ENCODE measurements around the gene RASL11A.
"Not testable (repeated sequence)": the region's sequence is repeated elsewhere in the genome, so short reads cannot be mapped to it uniquely, and the experiment has no call there.

Gene RASL11A

GRCh38 chr13:27270594-27271520, at the start of gene RASL11A:
RASL11A (plus strand) TSS chr13:27270830; CDS start chr13:27270945, 115 bp downstream.
- Mint-ChIP-seq H3K9me3 (no peaks in the 10 kb centered on the region), H3K4me3 (peak within 1 kb of the TSS; percentile 83), H3K36me3 (no peaks in the 10 kb centered on the region), H3K4me1 (peaks cover 14% of the 10 kb centered on the region), H3K27ac (no peak within 1 kb of the TSS)
- DNase-seq (ENCODE audit: low spot score in 2 of 2) = peak; percentile 81 to 91
- peak; percentile 93 for ATAC-seq

GRCh38 chr13:27222100-27222499, 48.5 kb upstream of the RASL11A start:
- H3K9me3 Mint-ChIP-seq; H3K27ac Mint-ChIP-seq; DNase-seq (ENCODE audit: low spot score in 2 of 2); H3K4me3 Mint-ChIP-seq; ATAC-seq; H3K4me1 Mint-ChIP-seq; H3K36me3 Mint-ChIP-seq: not testable (repeated sequence)

GRCh38 chr13:27226991-27227390, 43.6 kb upstream of the RASL11A start:
- Mint-ChIP-seq H3K27ac (no peak overlapping the region), H3K4me3 (no peak overlapping the region), H3K9me3 (peaks cover 4% of the 10 kb centered on the region), H3K36me3 (no peaks in the 10 kb centered on the region), H3K4me1 (no peaks in the 10 kb centered on the region)
- DNase-seq (ENCODE audit: low spot score in 2 of 2) (no peak), ATAC-seq (no peak)

GRCh38 chr13:27228131-27228530, 42.5 kb upstream of the RASL11A start:
- no peaks in the 10 kb centered on the region for H3K4me1 Mint-ChIP-seq
- ATAC-seq = no peak
- H3K9me3 Mint-ChIP-seq = peaks cover 6% of the 10 kb centered on the region
- H3K27ac Mint-ChIP-seq = no peak overlapping the region
- DNase-seq (ENCODE audit: low spot score in 2 of 2) = no peak
- H3K4me3 Mint-ChIP-seq = no peak overlapping the region
- no peaks in the 10 kb centered on the region for H3K36me3 Mint-ChIP-seq

- no peak overlapping the region for H3K27ac Mint-ChIP-seq
- no peaks in the 10 kb centered on the region for H3K4me1 Mint-ChIP-seq
- H3K9me3 Mint-ChIP-seq = peaks cover 6% of the 10 kb centered on the region
- no peak overlapping the region for H3K4me3 Mint-ChIP-seq
- ATAC-seq (no peak), DNase-seq (ENCODE audit: low spot score in 2 of 2) (no peak)
- H3K36me3 Mint-ChIP-seq = no peaks in the 10 kb centered on the region
Observed at GRCh38 chr13:27229642-27230041, 41.0 kb upstream of the RASL11A start.

- no peaks in the 10 kb centered on the region for H3K4me1 Mint-ChIP-seq
- peaks cover 3% of the 10 kb centered on the region for H3K9me3 Mint-ChIP-seq
- ATAC-seq (no peak), DNase-seq (ENCODE audit: low spot score in 2 of 2) (no peak)
- no peak overlapping the region for H3K27ac Mint-ChIP-seq
- no peaks in the 10 kb centered on the region for H3K36me3 Mint-ChIP-seq
- H3K4me3 Mint-ChIP-seq = no peak overlapping the region
Observed at GRCh38 chr13:27233964-27234363, 36.7 kb upstream of the RASL11A start.

- Mint-ChIP-seq H3K9me3 (peaks cover 3% of the 10 kb centered on the region), H3K4me1 (no peaks in the 10 kb centered on the region), H3K27ac (no peak overlapping the region), H3K36me3 (no peaks in the 10 kb centered on the region), H3K4me3 (no peak overlapping the region)
- ATAC-seq (no peak), DNase-seq (ENCODE audit: low spot score in 2 of 2) (no peak)
Observed at GRCh38 chr13:27236478-27236877, 34.2 kb upstream of the RASL11A start.

- ATAC-seq (no peak), DNase-seq (ENCODE audit: low spot score in 2 of 2) (no peak)
- H3K27ac Mint-ChIP-seq = no peak overlapping the region
- no peaks in the 10 kb centered on the region for H3K36me3 Mint-ChIP-seq
- H3K4me3 Mint-ChIP-seq = no peak overlapping the region
- peaks cover 7% of the 10 kb centered on the region for H3K4me1 Mint-ChIP-seq
- no peaks in the 10 kb centered on the region for H3K9me3 Mint-ChIP-seq
Observed at GRCh38 chr13:27242702-27243101, 27.9 kb upstream of the RASL11A start.

- Mint-ChIP-seq H3K4me3 (no peak overlapping the region), H3K9me3 (no peaks in the 10 kb centered on the region), H3K36me3 (no peaks in the 10 kb centered on the region), H3K4me1 (peaks cover 13% of the 10 kb centered on the region), H3K27ac (peak overlapping the region; percentile 23)
- ATAC-seq (no peak), DNase-seq (ENCODE audit: low spot score in 2 of 2) (no peak)
Observed at GRCh38 chr13:27245610-27246009, 25.0 kb upstream of the RASL11A start.

- ATAC-seq (no peak), DNase-seq (ENCODE audit: low spot score in 2 of 2) (no peak)
- Mint-ChIP-seq H3K4me1 (peaks cover 42% of the 10 kb centered on the region), H3K4me3 (peak overlapping the region; percentile 90), H3K27ac (peak overlapping the region; percentile 99), H3K9me3 (no peaks in the 10 kb centered on the region), H3K36me3 (peaks cover 50% of the 10 kb centered on the region)
Observed at GRCh38 chr13:27250833-27251165, 19.8 kb upstream of the RASL11A start.

- H3K4me1 Mint-ChIP-seq = peaks cover 42% of the 10 kb centered on the region
- peak; percentile 96 for ATAC-seq
- peaks cover 57% of the 10 kb centered on the region for H3K36me3 Mint-ChIP-seq
Observed at GRCh38 chr13:27251166-27252091, 19.2 kb upstream of the RASL11A start, which contains the start of gene RPL21. RPL21 (plus strand) TSS chr13:27251558; CDS start chr13:27253777, 2,219 bp downstream.

GRCh38 chr13:27252467-27252866, 18.2 kb upstream of the RASL11A start:
- DNase-seq (ENCODE audit: low spot score in 2 of 2) = no peak
- Mint-ChIP-seq H3K9me3 (no peaks in the 10 kb centered on the region), H3K36me3 (peaks cover 67% of the 10 kb centered on the region), H3K4me3 (peak overlapping the region; percentile 90), H3K27ac (peak overlapping the region; percentile 99), H3K4me1 (peaks cover 37% of the 10 kb centered on the region)
- no peak for ATAC-seq

More at GRCh38 chr13:27251166-27252091, 19.2 kb upstream of the RASL11A start, which contains the start of gene RPL21:
- peak; percentile 92 to 96 for DNase-seq (ENCODE audit: low spot score in 2 of 2)
- H3K4me3 Mint-ChIP-seq = peak within 1 kb of the TSS; percentile 90
- peak within 1 kb of the TSS; percentile 99 for H3K27ac Mint-ChIP-seq
- no peaks in the 10 kb centered on the region for H3K9me3 Mint-ChIP-seq

- Mint-ChIP-seq H3K36me3 (peaks cover 91% of the 10 kb centered on the region), H3K4me1 (peaks cover 62% of the 10 kb centered on the region), H3K27ac (peak overlapping the region; percentile 73), H3K9me3 (no peaks in the 10 kb centered on the region), H3K4me3 (no peak overlapping the region)
- no peak for DNase-seq (ENCODE audit: low spot score in 2 of 2)
- no peak for ATAC-seq
Observed at GRCh38 chr13:27257233-27257568, 13.4 kb upstream of the RASL11A start.

GRCh38 chr13:27257648-27258253, 12.9 kb upstream of the RASL11A start:
- DNase-seq (ENCODE audit: low spot score in 2 of 2) (no peak), ATAC-seq (no peak)
- H3K9me3 Mint-ChIP-seq = no peaks in the 10 kb centered on the region
- no peak overlapping the region for H3K4me3 Mint-ChIP-seq
- peak overlapping the region; percentile 73 for H3K27ac Mint-ChIP-seq
- peaks cover 91% of the 10 kb centered on the region for H3K36me3 Mint-ChIP-seq
- H3K4me1 Mint-ChIP-seq = peaks cover 64% of the 10 kb centered on the region

Data from stimulated activated effector memory CD8-positive, alpha-beta T cell treated with anti-CD3 and anti-CD28 coated beads, Interleukin-12 subunit alpha, Interleukin-12 subunit beta, amount 100 ng/mL, for 72 hours (primary cell).